HCT116 (cell line): ENCODE data around the gene FAM170B. TPM values are rescaled to one million over a fixed set of nuclear protein-coding genes. Genes with fewer than 3 reads are reported as not detected.

ENCODE experiments used
- ATAC-seq: fragments of 200-7000 bp; cut with Tn5 transposase; 2 replicates; pipeline ENCODE4 v1.9.1; 2020; ENCODE audit warnings: mild to moderate bottlenecking, moderate library complexity
- BruUV-seq: library from RNA; stranded (reverse); fragments of 400-500 nt; replicated peaks from 2 replicates; lab custom pipeline; 2021; lab: Mats Ljungman, UMichigan
- CTCF ChIA-PET: fragments of 300-600 bp; sonication (Branson Sonifier 250); formaldehyde crosslinking; loops from one replicate; lab custom pipeline; 2021; ENCODE audit warnings: antibody characterized with exemption; lab: Charles Lee
- POLR2A ChIA-PET: fragments of 300-600, 350-600 bp; sonication (Branson Sonifier 250); formaldehyde crosslinking; loops from one replicate; lab custom pipeline; 2021; ENCODE audit warnings: antibody characterized with exemption; lab: Charles Lee
- RAD21 ChIA-PET, 2 experiments: fragments of 300-600 bp; sonication (Branson Sonifier 250); formaldehyde crosslinking; loops; one replicate each; lab custom pipeline; 2023; ENCODE audit warnings: low total read pairs in 2 of 2; ENCODE audit not compliant: uncharacterized antibody in 2 of 2, unreplicated experiment in 2 of 2, low non-redundant PET in 1 of 2; lab: Charles Lee
- DNase-seq: peaks from one replicate; pipeline ENCODE4 v3.0.0-alpha.2; 2010; ENCODE audit warnings: low read depth, low spot score
- H2AFZ ChIP-seq: fragments of 200-600 bp; shearing (Covaris generic), sonication (generic); 2 replicates; pipeline ENCODE4 v1.6.1; 2017; ENCODE audit warnings: low read depth, mixed run types, mixed read lengths, antibody characterized with exemption, low read length; ENCODE audit not compliant: poor library complexity, severe bottlenecking
- H3K27ac ChIP-seq: 2 replicates; pipeline ENCODE4 v1.5.1; 2012; ENCODE audit warnings: low read depth, low read length
- H3K27me3 ChIP-seq: fragments of 200-600 bp; sonication (generic); 2 replicates; pipeline ENCODE4 v1.6.1; 2016; ENCODE audit warnings: mixed run types, low read length, mixed read lengths; ENCODE audit not compliant: insufficient read depth
- H3K36me3 ChIP-seq, 2 experiments: fragments of 200-500 bp in 1 of 2; fragments of 200-600 bp in 1 of 2; sonication (Bioruptor generic) in 1 of 2; sonication (generic) in 1 of 2; 2 replicates each; pipeline versions ENCODE4 v1.5.1 to v1.6.1; 2014 to 2016; ENCODE audit warnings: low read length in 2 of 2, inconsistent platforms in 1 of 2, mixed read lengths in 1 of 2, mixed run types in 1 of 2; ENCODE audit not compliant: insufficient read depth in 2 of 2, control insufficient read depth in 1 of 2
- H3K4me1 ChIP-seq, 2 experiments: fragments of 200-600 bp in 1 of 2; sonication (generic) in 1 of 2; 2 replicates each; pipeline versions ENCODE4 v1.5.1 to v1.6.1; 2012 to 2017; ENCODE audit warnings: low read length in 2 of 2, inconsistent platforms in 1 of 2, mild to moderate bottlenecking in 1 of 2, mixed read lengths in 1 of 2, mixed run types in 1 of 2, moderate library complexity in 1 of 2; ENCODE audit not compliant: insufficient read depth in 2 of 2, control insufficient read depth in 1 of 2
- H3K4me2 ChIP-seq: fragments of 200-600 bp; sonication (generic); 2 replicates; pipeline ENCODE4 v1.6.1; 2017; ENCODE audit warnings: mixed run types, low read length, mixed read lengths
- H3K4me3 ChIP-seq, 2 experiments: fragments of 200-600 bp in 1 of 2; sonication (generic) in 1 of 2; replicated peaks in 1 of 2; 2 replicates each; pipeline ENCODE4 v1.5.1; 2011 to 2016; ENCODE audit warnings: low read length in 2 of 2, control low read depth in 1 of 2, low read depth in 1 of 2, mild to moderate bottlenecking in 1 of 2, mixed read lengths in 1 of 2, mixed run types in 1 of 2
- H3K79me2 ChIP-seq: fragments of 200-600 bp; sonication (generic); 2 replicates; pipeline ENCODE4 v1.6.1; 2017; ENCODE audit warnings: mild to moderate bottlenecking, mixed run types, low read length, moderate library complexity, mixed read lengths; ENCODE audit not compliant: insufficient read depth
- H3K9ac ChIP-seq: fragments of 200-600 bp; sonication (generic); 2 replicates; pipeline ENCODE4 v1.6.1; 2016; ENCODE audit warnings: low read length, mixed read lengths
- H3K9me2 ChIP-seq: fragments of 200-600 bp; sonication (generic), shearing (Covaris generic); 2 replicates; pipeline ENCODE4 v1.6.1; 2017; ENCODE audit warnings: mixed run types, mild to moderate bottlenecking, moderate library complexity; ENCODE audit not compliant: insufficient read depth
- H3K9me3 ChIP-seq, 2 experiments: fragments of 200-500 bp in 1 of 2; fragments of 200-600 bp in 1 of 2; sonication (Bioruptor generic) in 1 of 2; sonication (generic) in 1 of 2; 2 replicates each; pipeline ENCODE4 v1.6.1; 2014 to 2017; ENCODE audit warnings: low read length in 2 of 2, mixed read lengths in 2 of 2, inconsistent platforms in 1 of 2, low read depth in 1 of 2, mild to moderate bottlenecking in 1 of 2, mixed run types in 1 of 2, moderate library complexity in 1 of 2; ENCODE audit not compliant: control insufficient read depth in 1 of 2, insufficient read depth in 1 of 2
- H4K20me1 ChIP-seq: fragments of 200-600 bp; sonication (generic), shearing (Covaris generic); 2 replicates; pipeline ENCODE4 v1.6.1; 2017; ENCODE audit warnings: mixed run types, mild to moderate bottlenecking, moderate library complexity; ENCODE audit not compliant: insufficient read depth
- ATF3 ChIP-seq: IDR thresholded peaks from 2 replicates; pipeline ENCODE4 v1.6.1; 2012
- CEBPB ChIP-seq: IDR thresholded peaks from 2 replicates; pipeline ENCODE4 v1.6.1; 2012; ENCODE audit warnings: low read depth
- CTCF ChIP-seq, 3 experiments: fragments of 200-600 bp in 1 of 3; sonication (generic) in 1 of 3; IDR thresholded peaks in 2 of 3; conservative IDR thresholded peaks in 1 of 3; 2 replicates each; pipeline ENCODE4 v1.5.1; 2012 to 2017; ENCODE audit warnings: low read depth in 2 of 3, low read length in 2 of 3, antibody characterized with exemption in 1 of 3, borderline replicate concordance in 1 of 3, control low read depth in 1 of 3, mild to moderate bottlenecking in 1 of 3, mixed read lengths in 1 of 3, mixed run types in 1 of 3, moderate library complexity in 1 of 3; ENCODE audit not compliant: insufficient read depth in 1 of 3
- EGR1 ChIP-seq: IDR thresholded peaks from 2 replicates; pipeline ENCODE4 v1.6.1; 2012; ENCODE audit warnings: low read depth
- ELF1 ChIP-seq: IDR thresholded peaks from 2 replicates; pipeline ENCODE4 v1.6.1; 2012; ENCODE audit warnings: low read depth, borderline replicate concordance
- JUND ChIP-seq: IDR thresholded peaks from 2 replicates; pipeline ENCODE4 v1.6.1; 2012
- MAX ChIP-seq: IDR thresholded peaks from 2 replicates; pipeline ENCODE4 v1.6.1; 2012
- SRF ChIP-seq: IDR thresholded peaks from 2 replicates; pipeline ENCODE4 v1.6.1; 2012; ENCODE audit warnings: low read depth
- TCF7L2 ChIP-seq: IDR thresholded peaks from 2 replicates; pipeline ENCODE4 v1.7.0; 2011; ENCODE audit warnings: borderline replicate concordance, inconsistent platforms; ENCODE audit not compliant: insufficient read depth, insufficient read length; ENCODE audit errors: extremely low read depth
- ZNF274 ChIP-seq: fragments of 200-500 bp; sonication (Bioruptor generic); IDR thresholded peaks from 2 replicates; pipeline ENCODE4 v1.6.1; 2014; ENCODE audit warnings: mild to moderate bottlenecking, low read depth, low read length, inconsistent platforms
- intact Hi-C: fragments of 100-400 bp; cut with micrococcal nuclease; formaldehyde crosslinking; loops from 2 replicates; pipeline ENCODE4 v1.10.0; 2022
- total RNA-seq: library from RNA; stranded (reverse); gene quantifications from one replicate; pipeline ENCODE4 v1.2.1, GENCODE V29; 2021; ENCODE audit not compliant: unreplicated experiment

FAM170B gene
- total RNA-seq, 1 experiment from 2014 or later: not detected

GRCh38 chr10:49170632-49171325 lies 37.0 kb upstream of the FAM170B start:
- Histone ChIP-seq H3K27me3 (no peaks in the 10 kb centered on the region), H3K4me1 (no peaks in the 10 kb centered on the region), H2AFZ (no peak overlapping the region), H3K4me2 (no peak overlapping the region), H3K36me3 (no peaks in the 10 kb centered on the region), H3K9me2 (no peaks in the 10 kb centered on the region), H3K9ac (no peak overlapping the region), H3K27ac (no peak overlapping the region), H3K4me3 (no peak overlapping the region), H3K79me2 (no peaks in the 10 kb centered on the region), H4K20me1 (no peaks in the 10 kb centered on the region), H3K9me3 (no peaks in the 10 kb centered on the region)
- DNase-seq: no peak
- intact Hi-C loops: no loop called here
- TF ChIP-seq CEBPB (no peak), JUND (no peak), TCF7L2 (no peak), ATF3 (no peak), SRF (no peak), EGR1 (no peak), CTCF (IDR thresholded peaks at IDR 0.05 in 2 of 3, conservative IDR thresholded peaks at IDR 0.05 in 1 of 3; ENCODE audit: borderline replicate concordance in 1 of 3, insufficient read depth in 1 of 3, low read depth in 2 of 3, low read length in 2 of 3) (no peak), ZNF274 (no peak), ELF1 (no peak), MAX (no peak)
- ChIA-PET RAD21 (no interaction called here), CTCF (no interaction called here), POLR2A (no interaction called here)
- BruUV-seq: no TSS peak
- ATAC-seq: no peak
